K562 (cell line): ENCODE measurements around the gene STEAP2. TPM values are rescaled to one million over a fixed set of nuclear protein-coding genes. Genes with fewer than 3 reads are reported as not detected.

ENCODE experiments used
- ATAC-seq: fragments of 200-7000 bp; cut with Tn5 transposase; 3 replicates; pipeline ENCODE4 v1.9.1; 2020; ENCODE audit warnings: moderate library complexity
- BruUV-seq: library from RNA; stranded (reverse); fragments of 400-500 nt; replicated peaks from 2 replicates; lab custom pipeline; 2021; lab: Mats Ljungman, UMichigan
- CTCF ChIA-PET: fragments of 300-600 bp; formaldehyde crosslinking; extraction: SDS; loops from one replicate; lab custom pipeline; 2021; ENCODE audit warnings: low intra/inter-chr PET ratio; lab: Yijun Ruan, JAX
- POLR2A ChIA-PET: fragments of 300-600, 350-650 bp; sonication (Branson Sonifier 250); formaldehyde crosslinking; extraction: SDS; loops from one replicate; lab custom pipeline; 2021; ENCODE audit warnings: antibody characterized with exemption, inconsistent platforms; lab: Yijun Ruan, JAX
- DNase-seq, 4 experiments: peaks; one replicate each; pipeline versions ENCODE4 v3.0.0 to v3.0.0-alpha.2; 2011 to 2018; ENCODE audit warnings: low spot score in 3 of 4, mixed read lengths in 3 of 4; ENCODE audit errors: extremely low read depth in 1 of 4
- FAIRE-seq: peaks from 2 replicates; lab custom pipeline; 2011; peaks lifted over from hg19 to GRCh38; lab: Jason Lieb, UNC
- H2AFZ ChIP-seq: 2 replicates; pipeline ENCODE4 v1.6.0; 2011; ENCODE audit warnings: low read depth, low read length, control low read depth, inconsistent platforms
- H3K27ac ChIP-seq: fragments of 200-600 bp; 3 replicates; pipeline ENCODE4 v1.8.0; 2011; ENCODE audit warnings: low read depth, mild to moderate bottlenecking, control low read depth, inconsistent platforms, low read length, moderate library complexity, mixed read lengths; ENCODE audit errors: extremely low read depth
- H3K27me3 ChIP-seq, 2 experiments: fragments of 300-600 bp in 1 of 2; 2 replicates in 1 of 2; 3 replicates in 1 of 2; pipeline versions ENCODE4 v1.6.0 to v1.8.0; 2011; ENCODE audit warnings: inconsistent platforms in 2 of 2, low read length in 2 of 2, mild to moderate bottlenecking in 1 of 2, mixed read lengths in 1 of 2, moderate library complexity in 1 of 2; ENCODE audit not compliant: control insufficient read depth in 2 of 2, insufficient read depth in 2 of 2
- H3K36me3 ChIP-seq: fragments of 300-600 bp; 3 replicates; pipeline ENCODE4 v1.8.0; 2011; ENCODE audit warnings: mild to moderate bottlenecking, low read length, inconsistent platforms; ENCODE audit not compliant: control insufficient read depth, insufficient read depth
- H3K4me1 ChIP-seq, 2 experiments: fragments of 200-600 bp in 1 of 2; replicated peaks in 1 of 2; 2 replicates in 1 of 2; 3 replicates in 1 of 2; pipeline versions ENCODE4 v1.5.1 to v1.8.0; 2011; ENCODE audit warnings: inconsistent platforms in 2 of 2, low read length in 2 of 2, mild to moderate bottlenecking in 1 of 2, mixed read lengths in 1 of 2, moderate library complexity in 1 of 2; ENCODE audit not compliant: control insufficient read depth in 2 of 2, insufficient read depth in 2 of 2
- H3K4me2 ChIP-seq: 2 replicates; pipeline ENCODE4 v1.6.1; 2011; ENCODE audit warnings: low read length, control low read depth, inconsistent platforms, mixed read lengths; ENCODE audit not compliant: insufficient read depth
- H3K4me3 ChIP-seq: fragments of 200-600 bp; sonication (generic), shearing (Covaris generic); 2 replicates; pipeline ENCODE4 v1.5.1; 2016; ENCODE audit warnings: control low read depth, inconsistent platforms
- H3K79me2 ChIP-seq: fragments of 200-600 bp; 3 replicates; pipeline ENCODE4 v1.8.0; 2011; ENCODE audit warnings: low read length, inconsistent platforms; ENCODE audit not compliant: control insufficient read depth, insufficient read depth
- H3K9ac ChIP-seq, 2 experiments: 2 replicates each; pipeline versions ENCODE4 v1.6.0 to v1.6.1; 2011; ENCODE audit warnings: low read depth in 2 of 2, low read length in 2 of 2, control low read depth in 1 of 2, inconsistent platforms in 1 of 2, mild to moderate bottlenecking in 1 of 2, mixed read lengths in 1 of 2; ENCODE audit not compliant: insufficient read depth in 1 of 2
- H3K9me1 ChIP-seq: one replicate; pipeline ENCODE4 v1.6.0; 2011; ENCODE audit warnings: inconsistent platforms, mild to moderate bottlenecking, low read length, moderate library complexity; ENCODE audit not compliant: control insufficient read depth, insufficient read depth
- H3K9me3 ChIP-seq: replicated peaks from 2 replicates; pipeline ENCODE4 v1.5.1; 2011; ENCODE audit warnings: low read depth, low read length, inconsistent platforms; ENCODE audit not compliant: control insufficient read depth, insufficient read depth
- H4K20me1 ChIP-seq: replicated peaks from 2 replicates; pipeline ENCODE4 v1.6.1; 2011; ENCODE audit warnings: low read length, inconsistent platforms, mixed read lengths; ENCODE audit not compliant: control insufficient read depth, insufficient read depth
- HNRNPUL1 ChIP-seq: fragments of 200-400 bp; formaldehyde crosslinking; IDR thresholded peaks from 2 replicates; pipeline ENCODE4 v1.6.1; 2017; ENCODE audit warnings: low read length
- PCBP1 ChIP-seq: fragments of 200-400 bp; formaldehyde crosslinking; IDR thresholded peaks from 2 replicates; pipeline ENCODE4 v1.6.1; 2018; ENCODE audit warnings: mild to moderate bottlenecking, low read depth, low read length; ENCODE audit not compliant: poor library complexity, severe bottlenecking
- XRCC4 ChIP-seq: IDR thresholded peaks from one replicate; pipeline ENCODE4 v1.6.1; 2011; ENCODE audit not compliant: insufficient read depth, insufficient read length; ENCODE audit errors: extremely low read depth
- ZNF133 ChIP-seq: fragments of 250-450 bp; sonication (Bioruptor Pico); IDR thresholded peaks from 2 replicates; pipeline ENCODE4 v1.4.0; 2020; ENCODE audit warnings: mild to moderate bottlenecking
- ZNF3 ChIP-seq: fragments of 250-450 bp; sonication (Bioruptor Pico); IDR thresholded peaks from 2 replicates; pipeline ENCODE4 v1.5.0; 2021; ENCODE audit warnings: mild to moderate bottlenecking, moderate library complexity
- WGBS: fragments of 100-300 bp; shearing (Covaris generic); methylation state at CpG from one replicate; pipeline ENCODE4 v1.1.6; 2016; ENCODE audit warnings: low coverage, mixed read lengths; ENCODE audit not compliant: insufficient coverage; ENCODE audit errors: missing lambda C conversion rate; 5-methylcytosine and 5-hydroxymethylcytosine counted together
- in situ Hi-C: fragments of 300-500 bp; cut with MboI; formaldehyde crosslinking; loops from 4 replicates; pipeline ENCODE4 v1.15.0; 2018; ENCODE audit warnings: inconsistent platforms, mixed read lengths
- intact Hi-C: fragments of 100-400 bp; cut with micrococcal nuclease; formaldehyde crosslinking; loops from 2 replicates; pipeline ENCODE4 v1.14.2; 2022
- polyA plus RNA-seq, 8 experiments: library from polyadenylated mRNA; depleted of rRNA in 4 of 8; stranded (reverse) in 5 of 8; unstranded in 3 of 8; fragments of >200 nt; fragmentation: Nextera tagmentation in 2 of 8; fragmentation: Illumina TruSeq in 1 of 8; extraction: Ambion mirVana in 2 of 8; extraction: Trizol in 1 of 8; gene quantifications; 2 replicates each; pipeline versions ENCODE4 v1.2.1 to v1.2.3, GENCODE V29; 2011 to 2014; ENCODE audit warnings: inconsistent platforms in 1 of 8, missing spikeins in 1 of 8
- total RNA-seq, 7 experiments: library from RNA; depleted of rRNA in 6 of 7; stranded (reverse); fragments of >200 nt in 6 of 7; fragmentation: Illumina TruSeq in 2 of 7; extraction: Trizol in 2 of 7; gene quantifications; 2 replicates each; pipeline versions ENCODE4 v1.2.1 to v1.2.3, GENCODE V29; 2011 to 2021; ENCODE audit warnings: low replicate concordance in 1 of 7

STEAP2 gene
- total and polyA plus RNA-seq, 9 of the 15 experiments (the other 6 are each of a cell fraction or from before 2014, with no cell fraction given) = 0.02 to 0.03 TPM; not detected in 7

DNA sequence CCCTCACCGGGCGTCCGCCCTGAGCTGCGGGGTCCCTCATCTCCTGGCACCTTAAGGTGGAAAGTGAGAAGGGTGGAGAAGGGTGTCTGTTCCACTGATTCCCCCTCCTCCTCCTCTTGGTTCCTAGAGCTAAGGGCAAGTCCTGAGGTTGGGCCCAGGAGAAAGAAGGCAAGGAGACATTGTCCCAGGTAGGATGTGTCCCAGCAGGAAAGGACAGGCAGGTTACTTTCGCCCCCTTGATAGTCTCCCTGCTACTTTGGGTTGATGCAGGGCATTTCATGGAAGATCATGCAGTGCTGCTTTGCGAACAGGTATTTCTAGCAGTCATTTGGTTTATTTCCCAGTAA, 582 bp downstream of the STEAP2 start:
- Histone ChIP-seq H3K27me3 (peaks cover 15% of the 10 kb centered on the region in 2 experiments; a peak in 4 of 5 replicates), H3K4me2 (no peak overlapping the region), H3K9ac (no peak overlapping the region), H3K79me2 (no peaks in the 10 kb centered on the region), H4K20me1 (no peaks in the 10 kb centered on the region), H3K27ac (no peak overlapping the region), H3K9me3 (no peaks in the 10 kb centered on the region), H3K4me3 (no peak overlapping the region), H3K9me1 (no peaks in the 10 kb centered on the region), H3K4me1 (peaks cover 0 to 10% of the 10 kb centered on the region in 2 experiments; a peak in 2 of 5 replicates), H3K36me3 (no peaks in the 10 kb centered on the region), H2AFZ (0 out of 2 replicates have a peak overlapping the region, but pooled peaks have one; percentile 41)
- intact Hi-C loops (no loop called here), in situ Hi-C loops (no loop called here)
- no peak for TF ChIP-seq XRCC4
- peak; percentile 2 for TF ChIP-seq PCBP1
- no peak for DNase-seq
- 4% methylated on average over 6 of the region's 6 CpGs for WGBS
- no peak for FAIRE-seq
- CTCF ChIA-PET = no interaction called here
- no peak; the same call in 2 of the 3 replicates for ATAC-seq
- POLR2A ChIA-PET = interaction anchor here (0.6 kb wide), 1 partner anchor 30 kb away, joined by 3 read pairs; no protein-coding TSS in a partner anchor
- no TSS peak for BruUV-seq

DNA sequence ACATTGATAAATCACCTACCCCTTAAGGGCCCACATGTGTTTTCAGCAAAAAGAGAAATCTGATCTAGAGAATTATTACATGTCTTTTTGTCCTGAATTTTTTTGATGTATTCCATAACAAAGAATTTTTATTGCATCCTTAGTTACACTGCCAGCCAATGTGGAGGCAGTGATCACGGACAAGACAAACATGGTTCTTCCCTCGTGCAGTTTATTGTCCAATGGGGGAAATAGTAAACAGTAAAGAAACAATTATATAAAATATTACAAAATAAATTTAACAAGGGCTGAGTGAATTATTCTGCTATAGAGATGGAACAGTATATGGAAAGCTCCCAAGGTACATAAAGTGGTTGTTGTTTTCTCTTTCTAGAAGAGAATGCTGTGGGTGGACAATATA, 2.0 kb downstream of the STEAP2 start:
- Histone ChIP-seq H3K4me1 (peaks cover 0 to 10% of the 10 kb centered on the region in 2 experiments; a peak in 2 of 5 replicates), H3K9me3 (no peaks in the 10 kb centered on the region), H3K36me3 (no peaks in the 10 kb centered on the region), H3K27me3 (peaks cover 15% of the 10 kb centered on the region in 2 experiments; a peak in 4 of 5 replicates), H3K27ac (no peak overlapping the region), H3K9me1 (no peaks in the 10 kb centered on the region), H3K4me3 (no peak overlapping the region), H2AFZ (no peak overlapping the region), H3K79me2 (no peaks in the 10 kb centered on the region), H3K9ac (no peak overlapping the region), H4K20me1 (no peaks in the 10 kb centered on the region), H3K4me2 (no peak overlapping the region)
- POLR2A ChIA-PET = no interaction called here
- BruUV-seq = no TSS peak
- DNase-seq = no peak
- WGBS = 6% methylated on average over 2 of the region's 2 CpGs
- no peak for ATAC-seq
- CTCF ChIA-PET = no interaction called here
- TF ChIP-seq HNRNPUL1 (no peak), ZNF3 (CRISPR knock-in tag) (no peak), ZNF133 (CRISPR knock-in tag) (no peak)
- intact Hi-C loops (no loop called here), in situ Hi-C loops (no loop called here)
- FAIRE-seq = no peak
